Thoracic aorta (tissue), 2 donors: Measurements from ENCODE around the gene PRTFDC1. TPM values are rescaled to one million over a fixed set of nuclear protein-coding genes. Genes with fewer than 3 reads are reported as not detected.
A peak's percentile ranks its signal among the peaks of the same experiment; 100 is the strongest.
"Not testable (repeated sequence)": the region's sequence is repeated elsewhere in the genome, so short reads cannot be mapped to it uniquely, and the experiment has no call there.

Source experiments
- ATAC-seq: fragments of 150-250 bp; one replicate; pipeline ENCODE4 v1.8.0; 2017; ENCODE audit warnings: low read depth; ENCODE audit not compliant: insufficient number of reproducible peaks, low FRiP score
- DNase-seq: peaks from one replicate; pipeline ENCODE4 v3.0.0-alpha.2; 2020; ENCODE audit warnings: low spot score
- H3K27ac ChIP-seq, 2 donors: fragments of 200-600 bp; sonication (generic); 1 replicate in 1 of 2; 2 replicates in 1 of 2; pipeline ENCODE4 v1.5.1; 2016; ENCODE audit warnings: mild to moderate bottlenecking in 2 of 2, moderate library complexity in 2 of 2
- H3K27me3 ChIP-seq: fragments of 200-600 bp; sonication (generic); replicated peaks from 2 replicates; pipeline ENCODE4 v1.6.0; 2016; ENCODE audit warnings: mild to moderate bottlenecking; ENCODE audit not compliant: insufficient read depth
- H3K36me3 ChIP-seq: fragments of 200-600 bp; sonication (generic); one replicate; pipeline ENCODE4 v1.5.1; 2016
- H3K4me1 ChIP-seq, 2 donors: fragments of 200-600 bp; sonication (generic); 1 replicate in 1 of 2; 2 replicates in 1 of 2; pipeline versions ENCODE4 v1.5.1 to v1.6.0; 2016; ENCODE audit warnings: low read depth in 2 of 2, mild to moderate bottlenecking in 1 of 2; ENCODE audit not compliant: control insufficient read depth in 1 of 2
- H3K4me3 ChIP-seq: fragments of 200-600 bp; sonication (generic); 2 replicates; pipeline ENCODE4 v1.5.1; 2016; ENCODE audit warnings: mild to moderate bottlenecking
- H3K9me3 ChIP-seq: fragments of 200-600 bp; sonication (generic); 2 replicates; pipeline ENCODE4 v1.5.1; 2016
- total RNA-seq, 2 donors: library from RNA; depleted of rRNA; stranded (reverse); fragments of >200 nt; gene quantifications; one replicate each; pipeline versions ENCODE4 v1.1.0 to v1.2.3, GENCODE V29; 2016
- TF ChIP-seq, protein P1 (sequence below): fragments of 200-600 bp; sonication (generic); IDR thresholded peaks from one replicate; pipeline ENCODE4 v1.5.1; 2019; ENCODE audit warnings: antibody characterized with exemption

The PRTFDC1 gene
- total RNA-seq, 2 donors from 2014 or later = 6.2 to 7.3 TPM

DNA sequence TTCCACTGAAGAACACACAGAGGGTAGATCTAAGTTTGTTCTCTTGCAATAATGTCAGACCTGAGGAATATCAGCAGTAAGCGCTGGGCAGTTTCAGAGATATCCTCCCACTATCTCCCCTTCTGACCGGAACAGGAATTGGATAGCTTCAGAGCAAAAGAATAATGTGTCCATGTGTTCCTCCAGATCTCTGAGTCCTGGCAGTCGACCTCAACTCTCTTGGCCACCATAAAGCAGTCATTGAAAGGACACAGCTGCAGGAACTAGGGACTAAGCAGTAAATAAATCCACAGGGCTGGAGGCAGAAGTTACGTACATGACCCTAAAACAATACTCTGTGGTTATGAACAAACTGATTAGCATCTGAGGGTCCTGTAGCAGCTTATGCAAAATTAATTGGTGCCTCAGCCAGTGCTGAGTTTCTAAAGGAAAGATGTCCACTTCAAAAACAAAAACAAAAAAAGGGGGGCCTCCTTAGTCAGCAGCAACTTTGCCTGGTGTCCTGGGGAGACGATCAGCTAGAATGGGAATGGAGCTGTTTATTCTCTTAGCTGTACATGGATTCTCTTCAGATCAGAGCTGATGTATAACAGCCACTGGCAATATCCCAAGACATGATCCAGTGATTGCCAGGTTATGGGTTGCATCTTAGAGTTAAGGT, 6.4 kb upstream of the PRTFDC1 start:
- DNase-seq (no peak), ATAC-seq (no peak)
- TF ChIP-seq, protein P1, sequence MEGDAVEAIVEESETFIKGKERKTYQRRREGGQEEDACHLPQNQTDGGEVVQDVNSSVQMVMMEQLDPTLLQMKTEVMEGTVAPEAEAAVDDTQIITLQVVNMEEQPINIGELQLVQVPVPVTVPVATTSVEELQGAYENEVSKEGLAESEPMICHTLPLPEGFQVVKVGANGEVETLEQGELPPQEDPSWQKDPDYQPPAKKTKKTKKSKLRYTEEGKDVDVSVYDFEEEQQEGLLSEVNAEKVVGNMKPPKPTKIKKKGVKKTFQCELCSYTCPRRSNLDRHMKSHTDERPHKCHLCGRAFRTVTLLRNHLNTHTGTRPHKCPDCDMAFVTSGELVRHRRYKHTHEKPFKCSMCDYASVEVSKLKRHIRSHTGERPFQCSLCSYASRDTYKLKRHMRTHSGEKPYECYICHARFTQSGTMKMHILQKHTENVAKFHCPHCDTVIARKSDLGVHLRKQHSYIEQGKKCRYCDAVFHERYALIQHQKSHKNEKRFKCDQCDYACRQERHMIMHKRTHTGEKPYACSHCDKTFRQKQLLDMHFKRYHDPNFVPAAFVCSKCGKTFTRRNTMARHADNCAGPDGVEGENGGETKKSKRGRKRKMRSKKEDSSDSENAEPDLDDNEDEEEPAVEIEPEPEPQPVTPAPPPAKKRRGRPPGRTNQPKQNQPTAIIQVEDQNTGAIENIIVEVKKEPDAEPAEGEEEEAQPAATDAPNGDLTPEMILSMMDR = no peak
- Histone ChIP-seq H3K4me1 (peaks cover 12 to 22% of the 10 kb centered on the region in 2 donors), H3K9me3 (no peaks in the 10 kb centered on the region), H3K36me3 (no peaks in the 10 kb centered on the region), H3K4me3 (peak overlapping the region; percentile 37), H3K27ac (peak overlapping the region; percentile 73 to 81), H3K27me3 (no peaks in the 10 kb centered on the region)

DNA sequence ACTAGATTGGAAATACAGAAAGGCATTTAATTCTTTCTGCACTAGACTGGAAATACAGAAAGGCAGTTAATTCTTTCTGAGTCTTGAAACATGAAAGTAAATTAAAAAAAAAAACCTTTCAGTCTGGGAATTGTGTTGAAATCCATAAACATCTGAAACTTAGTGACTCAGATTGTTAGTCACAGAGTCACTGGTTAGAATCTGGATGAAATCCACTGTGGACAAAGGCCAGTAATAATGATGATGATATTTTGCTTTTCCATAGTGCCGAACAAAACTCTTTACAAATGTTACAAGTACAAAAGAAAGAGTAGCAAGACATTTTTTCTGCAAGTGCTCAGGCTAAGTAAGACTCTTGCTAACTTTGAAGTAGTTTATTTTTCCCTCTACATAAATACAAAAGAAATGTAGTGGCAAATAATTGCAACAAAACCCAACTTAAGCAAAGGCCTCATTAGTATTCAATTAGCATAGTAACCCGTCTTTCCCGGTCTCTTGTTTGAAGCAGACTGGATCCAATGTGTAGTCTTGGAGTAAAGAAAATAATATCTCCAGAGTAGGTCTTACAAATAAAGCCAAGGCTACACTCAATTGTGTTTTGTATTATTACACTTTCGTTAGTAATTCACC, 5.8 kb upstream of the PRTFDC1 start:
- TF ChIP-seq, protein P1 = no peak
- peak overlapping the region; percentile 73 to 81 for H3K27ac ChIP-seq
- peaks cover 12 to 28% of the 10 kb centered on the region in 2 donors for H3K4me1 ChIP-seq
- peak overlapping the region; percentile 37 for H3K4me3 ChIP-seq
- no peaks in the 10 kb centered on the region for H3K36me3 ChIP-seq
- no peaks in the 10 kb centered on the region for H3K9me3 ChIP-seq
- DNase-seq (no peak), ATAC-seq (peak; percentile 98)
- no peaks in the 10 kb centered on the region for H3K27me3 ChIP-seq

DNA sequence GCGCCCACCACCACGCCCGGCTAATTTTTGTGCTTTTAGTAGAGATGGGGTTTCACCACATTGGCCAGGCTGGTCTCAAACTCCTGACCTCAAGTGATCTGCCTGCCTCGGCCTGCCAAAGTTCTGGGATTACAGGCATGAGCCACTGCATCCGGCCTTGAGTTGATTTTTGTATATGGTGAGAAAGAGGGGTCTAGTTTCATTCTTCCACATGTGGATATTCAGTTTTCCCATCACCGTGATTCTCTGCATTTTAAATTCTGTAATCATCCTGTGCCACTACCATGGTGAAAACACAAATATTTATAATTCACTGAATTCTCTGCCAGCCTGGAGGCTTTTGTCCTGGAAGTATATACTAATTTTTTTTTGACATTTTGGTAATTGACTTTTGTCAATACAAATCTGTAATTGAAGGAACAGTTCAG, 5.2 kb upstream of the PRTFDC1 start:
- ATAC-seq, H3K9me3 ChIP-seq, H3K27me3 ChIP-seq, H3K36me3 ChIP-seq, H3K4me3 ChIP-seq, DNase-seq: not testable (repeated sequence)
- Histone ChIP-seq H3K4me1 (peaks cover 12 to 31% of the 10 kb centered on the region in 2 donors), H3K27ac (peak overlapping the region; percentile 67 to 81)

DNA sequence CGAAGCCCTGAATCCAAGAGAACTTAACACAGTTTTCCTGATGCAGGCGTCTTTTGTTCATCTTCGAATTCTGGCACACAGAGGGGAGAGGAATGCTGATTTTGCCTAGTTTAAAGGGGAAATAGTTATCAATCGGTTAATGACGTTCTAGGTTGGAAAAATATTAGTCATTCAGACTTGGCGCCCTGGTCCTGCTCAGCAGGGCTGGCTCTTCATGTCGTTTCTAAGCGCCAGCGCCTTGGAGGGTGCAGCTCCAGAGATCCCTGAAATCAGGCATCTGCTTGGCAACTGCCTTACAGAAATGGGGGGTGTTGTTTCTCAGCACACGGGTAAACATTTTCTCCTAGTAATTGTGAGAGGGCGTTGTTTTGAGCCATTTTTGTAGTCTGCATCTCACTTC, 1.3 kb upstream of the PRTFDC1 start:
- Histone ChIP-seq H3K27ac (no peak overlapping the region), H3K27me3 (no peaks in the 10 kb centered on the region), H3K4me1 (peaks cover 7 to 27% of the 10 kb centered on the region in 2 donors), H3K36me3 (no peaks in the 10 kb centered on the region), H3K4me3 (peak overlapping the region; percentile 79), H3K9me3 (no peaks in the 10 kb centered on the region)
- ATAC-seq = no peak
- no peak for DNase-seq
- TF ChIP-seq, protein P1 = no peak

DNA sequence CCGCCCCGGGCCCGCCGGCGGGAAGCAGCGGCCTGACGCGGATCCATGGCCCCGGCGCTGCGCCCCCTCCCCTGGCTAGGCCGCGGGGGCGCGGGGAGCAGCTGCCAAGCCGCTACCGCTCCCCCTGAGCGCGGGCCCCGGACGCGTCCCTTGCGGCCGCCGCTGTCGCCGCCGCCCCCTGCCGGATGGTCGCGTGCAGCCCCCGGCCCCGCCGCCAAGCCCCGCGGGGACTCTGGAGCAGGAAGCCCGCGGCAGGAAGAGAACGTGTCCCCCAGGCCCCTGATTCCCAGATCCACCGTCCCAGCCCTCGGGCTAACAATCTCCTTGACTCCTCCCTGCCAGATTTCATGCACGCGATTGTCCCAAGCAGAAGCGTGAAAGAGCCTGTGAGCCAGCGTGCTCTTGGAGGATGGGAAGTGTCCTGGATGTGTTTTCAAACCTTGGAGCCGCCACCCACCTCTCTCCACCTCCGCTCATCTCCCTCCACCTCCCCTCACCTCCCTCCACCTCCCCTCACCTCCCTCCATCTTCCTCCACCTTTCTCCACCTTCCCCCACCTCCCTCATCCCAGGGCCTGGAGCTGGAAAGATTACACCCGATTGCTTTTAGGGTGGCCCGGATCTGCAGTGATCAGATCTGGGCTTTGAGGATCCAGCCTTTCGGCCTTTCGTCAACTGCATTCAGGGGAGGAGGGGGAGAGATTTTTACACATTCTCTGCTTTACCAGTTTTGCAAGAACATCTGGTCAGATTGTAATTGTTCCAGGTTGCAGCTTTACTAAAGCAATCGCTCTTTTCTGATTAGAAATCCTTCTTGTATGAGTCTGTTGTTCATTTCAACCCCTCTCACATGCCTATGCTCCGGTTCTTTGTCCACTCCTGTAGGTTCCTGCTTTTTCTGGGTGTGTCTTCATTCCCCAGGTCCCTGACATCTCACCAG, 570 bp upstream of the PRTFDC1 start:
- ATAC-seq (no peak), DNase-seq (no peak)
- H3K9me3 ChIP-seq = no peaks in the 10 kb centered on the region
- no peak overlapping the region for H3K27ac ChIP-seq
- no peaks in the 10 kb centered on the region for H3K27me3 ChIP-seq
- peak overlapping the region; percentile 79 for H3K4me3 ChIP-seq
- H3K36me3 ChIP-seq = no peaks in the 10 kb centered on the region
- TF ChIP-seq, protein P1 = peak; percentile 33
- peaks cover 4 to 23% of the 10 kb centered on the region in 2 donors for H3K4me1 ChIP-seq
